Measurements from ENCODE around the gene PKN3.

GRCh38 chr9:128728298-128728697 is 26.0 kb downstream of the PKN3 start:
- TF ChIP-seq CTCF (IDR thresholded peaks at IDR 0.05) (no peak), ZFX (IDR thresholded peaks at IDR 0.05; ENCODE audit: borderline replicate concordance) (no peak)
